Measurements from ENCODE around the gene ATF1.
"Not testable (repeated sequence)": the region's sequence is repeated elsewhere in the genome, so short reads cannot be mapped to it uniquely, and the experiment has no call there.

ATF1 gene

DNA sequence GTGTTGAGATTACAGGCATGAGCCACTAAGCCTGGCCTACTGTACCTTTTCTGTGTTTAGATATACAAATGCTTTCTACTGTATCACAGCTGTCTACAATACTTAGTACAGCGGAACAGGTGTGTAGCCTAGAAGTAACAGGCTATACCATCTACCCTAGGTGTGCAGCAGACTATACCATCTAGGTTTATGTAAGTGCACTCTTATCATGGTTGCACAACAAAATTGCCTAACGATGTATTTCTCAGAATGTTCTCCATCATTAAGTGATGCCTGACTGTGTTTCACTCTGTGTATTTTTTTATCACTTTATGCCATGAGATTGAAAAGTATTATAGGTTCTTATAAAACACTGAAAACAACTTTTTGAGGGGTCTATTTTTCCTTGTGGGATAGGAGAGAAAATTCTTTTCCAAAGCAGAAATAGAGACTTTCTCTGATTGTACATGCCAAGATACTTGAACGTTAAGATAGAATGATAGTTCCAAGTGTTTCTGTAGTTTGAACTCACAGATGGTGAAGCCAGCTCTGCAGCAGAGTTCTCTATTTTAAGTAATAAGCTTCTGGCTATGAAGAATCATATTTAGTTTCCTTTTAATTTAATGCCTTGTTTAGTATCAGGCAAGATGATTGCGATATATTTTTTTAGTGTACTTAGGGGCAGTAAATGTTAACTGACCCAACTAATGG, 95.9 kb downstream of the ATF1 start:
- no peak overlapping the region for H3K4me3 ChIP-seq (replicated peaks in 1 of 2; ENCODE audit: low read depth in 2 of 2, low read length in 2 of 2)
- TF ChIP-seq, protein P1, sequence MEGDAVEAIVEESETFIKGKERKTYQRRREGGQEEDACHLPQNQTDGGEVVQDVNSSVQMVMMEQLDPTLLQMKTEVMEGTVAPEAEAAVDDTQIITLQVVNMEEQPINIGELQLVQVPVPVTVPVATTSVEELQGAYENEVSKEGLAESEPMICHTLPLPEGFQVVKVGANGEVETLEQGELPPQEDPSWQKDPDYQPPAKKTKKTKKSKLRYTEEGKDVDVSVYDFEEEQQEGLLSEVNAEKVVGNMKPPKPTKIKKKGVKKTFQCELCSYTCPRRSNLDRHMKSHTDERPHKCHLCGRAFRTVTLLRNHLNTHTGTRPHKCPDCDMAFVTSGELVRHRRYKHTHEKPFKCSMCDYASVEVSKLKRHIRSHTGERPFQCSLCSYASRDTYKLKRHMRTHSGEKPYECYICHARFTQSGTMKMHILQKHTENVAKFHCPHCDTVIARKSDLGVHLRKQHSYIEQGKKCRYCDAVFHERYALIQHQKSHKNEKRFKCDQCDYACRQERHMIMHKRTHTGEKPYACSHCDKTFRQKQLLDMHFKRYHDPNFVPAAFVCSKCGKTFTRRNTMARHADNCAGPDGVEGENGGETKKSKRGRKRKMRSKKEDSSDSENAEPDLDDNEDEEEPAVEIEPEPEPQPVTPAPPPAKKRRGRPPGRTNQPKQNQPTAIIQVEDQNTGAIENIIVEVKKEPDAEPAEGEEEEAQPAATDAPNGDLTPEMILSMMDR (IDR thresholded peaks at IDR 0.05; ENCODE audit: low read depth, low read length): no peak
- no peak for DNase-seq (ENCODE audit: low read depth in 2 of 2)

DNA sequence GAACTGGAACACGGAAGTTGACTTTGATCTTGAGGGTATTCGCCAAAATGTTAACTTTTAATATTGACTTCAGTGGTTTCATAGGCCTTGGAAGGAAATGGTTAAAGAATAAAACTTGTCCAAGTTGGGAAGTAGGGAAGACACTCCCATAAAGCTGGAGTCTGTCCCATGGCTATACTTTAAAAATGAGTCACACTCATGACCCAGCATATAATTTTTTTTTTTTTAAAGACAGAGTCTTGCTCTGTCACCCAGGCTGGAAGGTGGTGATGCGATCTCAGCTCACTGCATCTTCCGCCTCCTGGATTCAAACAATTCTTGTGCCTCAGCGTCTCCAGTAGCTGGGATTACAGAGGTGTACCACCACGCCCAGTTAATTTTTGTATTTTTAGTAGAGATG, 98.4 kb downstream of the ATF1 start:
- DNase-seq (ENCODE audit: low read depth in 2 of 2): peak; percentile 64 to 69
- TF ChIP-seq, protein P1 (IDR thresholded peaks at IDR 0.05; ENCODE audit: low read depth, low read length): no peak
- no peak overlapping the region for H3K4me3 ChIP-seq (replicated peaks in 1 of 2; ENCODE audit: low read depth in 2 of 2, low read length in 2 of 2)

DNA sequence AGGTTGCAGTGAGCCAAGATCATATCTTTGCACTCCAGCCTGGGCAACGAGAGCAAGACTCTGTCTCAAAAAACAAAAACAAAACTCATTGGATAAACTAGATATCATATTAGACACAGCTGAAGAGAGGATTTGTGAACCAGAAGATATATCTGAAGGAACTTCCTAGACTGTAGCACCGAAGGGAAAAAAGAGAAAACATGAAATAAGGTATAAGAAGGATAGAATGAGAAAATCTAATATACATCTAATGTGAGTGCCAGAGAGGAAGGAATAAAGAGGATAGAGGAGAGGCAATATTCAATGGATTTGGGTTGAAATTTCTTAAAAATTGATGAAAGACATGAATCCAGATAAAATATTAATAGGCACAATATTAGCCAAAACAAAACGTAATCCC, 101.4 kb downstream of the ATF1 start:
- TF ChIP-seq, protein P1 (IDR thresholded peaks at IDR 0.05; ENCODE audit: low read depth, low read length): no peak
- H3K4me3 ChIP-seq (replicated peaks in 1 of 2; ENCODE audit: low read depth in 2 of 2, low read length in 2 of 2): no peak overlapping the region
- no peak for DNase-seq (ENCODE audit: low read depth in 2 of 2)

DNA sequence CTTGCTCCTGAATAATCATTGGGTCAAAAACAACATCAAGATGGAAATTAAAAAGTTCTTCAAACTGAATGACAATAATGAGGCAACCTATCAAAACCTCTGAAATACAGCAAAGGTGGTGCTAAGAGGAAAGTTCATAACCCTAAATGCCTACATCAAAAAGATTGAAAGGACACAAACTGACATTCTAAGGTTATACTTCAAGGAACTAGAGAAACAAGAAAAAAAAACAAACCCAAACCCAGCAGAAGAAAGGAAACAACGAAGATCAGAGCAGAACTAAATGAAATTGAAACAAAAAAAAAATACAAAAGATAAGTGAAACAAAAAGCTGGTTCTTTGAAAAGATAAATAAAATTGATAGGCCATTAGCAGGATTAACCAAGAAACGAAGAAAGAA, 105.0 kb downstream of the ATF1 start:
- not testable (repeated sequence) for DNase-seq (ENCODE audit: low read depth in 2 of 2); H3K4me3 ChIP-seq (replicated peaks in 1 of 2; ENCODE audit: low read depth in 2 of 2, low read length in 2 of 2)
